ENCODE results near the gene MAP3K9. TPM values are rescaled to one million over a fixed set of nuclear protein-coding genes. Genes with fewer than 3 reads are reported as not detected.

Gene MAP3K9
- total RNA-seq, 1 experiment from 2014 or later = 24.3 TPM

DNA sequence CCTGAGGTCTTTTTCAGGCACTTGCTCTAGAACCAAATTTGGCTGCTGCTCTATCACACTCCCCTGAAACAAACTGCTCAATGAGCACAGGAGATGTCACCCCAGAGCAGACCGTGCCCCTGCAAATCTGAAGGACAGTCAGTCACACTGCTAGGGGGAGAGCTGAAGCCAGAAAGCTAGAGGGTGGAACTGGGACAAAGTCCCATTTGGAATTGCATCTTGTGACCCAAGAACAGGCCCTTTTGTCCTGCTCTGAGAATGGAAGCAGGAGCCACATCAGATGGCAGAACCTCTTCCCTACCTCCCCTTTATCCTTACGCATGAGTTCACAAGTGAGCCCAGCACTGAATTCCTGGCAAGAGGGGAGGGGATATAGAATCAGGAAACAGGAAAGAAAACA is 64.7 kb downstream of the MAP3K9 start:
- no peak for TF ChIP-seq CTCF (IDR thresholded peaks at IDR 0.05; ENCODE audit: unreplicated experiment)
- Mint-ChIP-seq H3K36me3 (ENCODE audit: insufficient read depth, unreplicated experiment) (peaks cover 36% of the 10 kb centered on the region), H3K4me1 (ENCODE audit: low read depth, unreplicated experiment) (no peaks in the 10 kb centered on the region), H3K4me3 (ENCODE audit: low read depth, unreplicated experiment) (no peak overlapping the region), H3K27me3 (ENCODE audit: unreplicated experiment) (no peaks in the 10 kb centered on the region), H3K27ac (ENCODE audit: unreplicated experiment) (no peak overlapping the region), H3K9me3 (ENCODE audit: low read depth, unreplicated experiment) (no peaks in the 10 kb centered on the region)
- CTCF ChIA-PET = interaction anchor here (1.3 kb wide), 1 partner anchor 9 kb away, joined by 4 read pairs; no protein-coding TSS in a partner anchor
- BruUV-seq (replicated peaks) = no TSS peak
- no peak for DNase-seq
- intact Hi-C loops (cut with micrococcal nuclease; ENCODE audit: unreplicated experiment) = no loop called here

DNA sequence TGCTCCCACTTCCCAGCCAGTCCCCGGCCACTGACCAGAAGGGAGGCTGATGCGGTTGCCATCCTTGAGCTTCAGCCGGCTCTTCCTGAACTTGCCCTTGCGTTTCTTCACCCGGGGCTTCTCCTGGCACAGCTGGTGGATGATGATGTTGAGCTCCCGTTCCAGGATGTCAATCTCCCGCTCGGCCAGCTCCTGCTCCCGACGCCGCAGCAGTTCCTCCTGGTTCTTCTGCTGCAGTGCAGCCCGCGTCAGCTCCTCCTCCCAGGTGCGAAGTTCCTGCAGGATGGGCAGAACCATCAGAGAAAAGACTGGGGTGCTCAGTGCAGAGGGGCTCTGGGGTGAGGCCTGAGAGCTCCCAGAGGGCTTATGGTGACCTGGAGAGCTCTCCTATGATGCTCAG is 67.0 kb downstream of the MAP3K9 start:
- intact Hi-C loops (cut with micrococcal nuclease; ENCODE audit: unreplicated experiment) = no loop called here
- Mint-ChIP-seq H3K27me3 (ENCODE audit: unreplicated experiment) (no peaks in the 10 kb centered on the region), H3K4me3 (ENCODE audit: low read depth, unreplicated experiment) (no peak overlapping the region), H3K9me3 (ENCODE audit: low read depth, unreplicated experiment) (no peaks in the 10 kb centered on the region), H3K36me3 (ENCODE audit: insufficient read depth, unreplicated experiment) (peaks cover 41% of the 10 kb centered on the region), H3K4me1 (ENCODE audit: low read depth, unreplicated experiment) (no peaks in the 10 kb centered on the region), H3K27ac (ENCODE audit: unreplicated experiment) (no peak overlapping the region)
- DNase-seq = no peak
- no TSS peak for BruUV-seq (replicated peaks)
- no peak for TF ChIP-seq CTCF (IDR thresholded peaks at IDR 0.05; ENCODE audit: unreplicated experiment)
- CTCF ChIA-PET = interaction anchor here (0.6 kb wide), 1 partner anchor 1277 kb away, joined by 8 read pairs; no protein-coding TSS in a partner anchor

- no peak overlapping the region for H3K27ac Mint-ChIP-seq (ENCODE audit: unreplicated experiment)
- TF ChIP-seq CTCF (IDR thresholded peaks at IDR 0.05; ENCODE audit: unreplicated experiment) = no peak
- H3K27me3 Mint-ChIP-seq (ENCODE audit: unreplicated experiment) = no peaks in the 10 kb centered on the region
- BruUV-seq (replicated peaks) = no TSS peak
- H3K36me3 Mint-ChIP-seq (ENCODE audit: insufficient read depth, unreplicated experiment) = peaks cover 48% of the 10 kb centered on the region
- CTCF ChIA-PET = no interaction called here
- no peaks in the 10 kb centered on the region for H3K4me1 Mint-ChIP-seq (ENCODE audit: low read depth, unreplicated experiment)
- intact Hi-C loops (cut with micrococcal nuclease; ENCODE audit: unreplicated experiment) = no loop called here
- no peak overlapping the region for H3K4me3 Mint-ChIP-seq (ENCODE audit: low read depth, unreplicated experiment)
- no peak for DNase-seq
- H3K9me3 Mint-ChIP-seq (ENCODE audit: low read depth, unreplicated experiment) = no peaks in the 10 kb centered on the region
These were observed 67.8 kb downstream of the MAP3K9 start for GRCh38 chr14:70741482-70741881.

DNA sequence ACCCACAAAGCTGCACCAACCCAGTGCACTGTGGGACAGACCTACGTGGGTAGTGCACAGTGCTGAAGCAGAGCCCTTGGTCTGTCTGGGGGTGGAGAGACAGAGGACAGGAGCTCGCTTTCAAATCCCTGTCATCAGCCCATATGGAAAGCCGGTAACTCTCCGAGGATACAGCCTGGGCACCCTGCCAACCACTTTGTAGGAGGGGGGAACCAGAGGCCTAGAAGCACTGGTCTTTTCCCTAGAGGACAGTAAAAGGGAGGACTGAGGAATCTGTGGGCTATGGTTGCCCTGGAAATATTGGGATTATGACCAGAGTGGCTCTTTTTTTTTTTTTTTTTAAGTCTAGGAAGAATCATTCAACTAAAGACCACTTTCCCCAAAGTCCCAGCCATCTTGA is 74.3 kb downstream of the MAP3K9 start:
- CTCF ChIA-PET = no interaction called here
- no peak overlapping the region for H3K27ac Mint-ChIP-seq (ENCODE audit: unreplicated experiment)
- TF ChIP-seq CTCF (IDR thresholded peaks at IDR 0.05; ENCODE audit: unreplicated experiment) = no peak
- intact Hi-C loops (cut with micrococcal nuclease; ENCODE audit: unreplicated experiment) = no loop called here
- H3K4me1 Mint-ChIP-seq (ENCODE audit: low read depth, unreplicated experiment) = no peaks in the 10 kb centered on the region
- H3K9me3 Mint-ChIP-seq (ENCODE audit: low read depth, unreplicated experiment) = no peaks in the 10 kb centered on the region
- DNase-seq = no peak
- H3K27me3 Mint-ChIP-seq (ENCODE audit: unreplicated experiment) = no peaks in the 10 kb centered on the region
- no peak overlapping the region for H3K4me3 Mint-ChIP-seq (ENCODE audit: low read depth, unreplicated experiment)
- BruUV-seq (replicated peaks) = no TSS peak
- H3K36me3 Mint-ChIP-seq (ENCODE audit: insufficient read depth, unreplicated experiment) = peaks cover 38% of the 10 kb centered on the region

All from Calu3 (cell line).